ENCODE results near the gene IDS. TPM values are rescaled to one million over a fixed set of nuclear protein-coding genes. Genes with fewer than 3 reads are reported as not detected.

Gene IDS
- total RNA-seq, 3 donors from 2014 or later (not counting 1 experiment from before 2014, with no cell fraction given) = 286 to 344 (median 317) TPM

- Histone ChIP-seq H3K4me1 (ENCODE audit: control insufficient read depth, insufficient read depth, low read length) (peaks cover 5% of the 10 kb centered on the region), H3K27ac (ENCODE audit: low read length) (no peak overlapping the region), H3K27me3 (ENCODE audit: control insufficient read depth, insufficient read depth, low read length) (no peaks in the 10 kb centered on the region), H3K9me3 (ENCODE audit: control insufficient read depth, insufficient read depth, low read length) (no peaks in the 10 kb centered on the region), H3K36me3 (ENCODE audit: control insufficient read depth, insufficient read depth, low read length) (no peaks in the 10 kb centered on the region), H3K4me3 (ENCODE audit: low read length) (no peak overlapping the region)
- no peak overlapping the region for H3K4me3 Mint-ChIP-seq
- no peak for DNase-seq
- H3K27ac Mint-ChIP-seq = no peak overlapping the region
- no peak for ATAC-seq
- no peaks in the 10 kb centered on the region for H3K9me3 Mint-ChIP-seq
- 78% methylated on average over 1 of the region's 3 CpGs for WGBS (ENCODE audit: insufficient coverage)
- no peaks in the 10 kb centered on the region for H3K4me1 Mint-ChIP-seq
- intact Hi-C loops (cut with micrococcal nuclease) = no loop called here
- peaks cover 0 to 12% of the 10 kb centered on the region in 2 donors for H3K27me3 Mint-ChIP-seq (ENCODE audit: low read depth in 2 of 2)
- H3K36me3 Mint-ChIP-seq = no peaks in the 10 kb centered on the region
- no peak for TF ChIP-seq CTCF (IDR thresholded peaks at IDR 0.05)
These were observed 37.6 kb downstream of the IDS start for GRCh38 chrX:149467461-149467860.

GRCh38 chrX:149462849-149463248 lies 42.3 kb downstream of the IDS start:
- H3K9me3 ChIP-seq (ENCODE audit: control insufficient read depth, insufficient read depth, low read length) = no peaks in the 10 kb centered on the region
- DNase-seq (no peak), ATAC-seq (no peak)
- Mint-ChIP-seq H3K4me3 (no peak overlapping the region), H3K27me3 (ENCODE audit: low read depth in 2 of 2) (peaks cover 7 to 45% of the 10 kb centered on the region in 2 donors), H3K27ac (no peak overlapping the region), H3K4me1 (no peaks in the 10 kb centered on the region), H3K36me3 (no peaks in the 10 kb centered on the region), H3K9me3 (no peaks in the 10 kb centered on the region)
- intact Hi-C loops (cut with micrococcal nuclease) = no loop called here
- no CpG with 5 or more reads among the region's 1 CpG for WGBS (ENCODE audit: insufficient coverage)
- H3K4me1 ChIP-seq (ENCODE audit: control insufficient read depth, insufficient read depth, low read length) = no peaks in the 10 kb centered on the region
- no peaks in the 10 kb centered on the region for H3K27me3 ChIP-seq (ENCODE audit: control insufficient read depth, insufficient read depth, low read length)
- no peak for TF ChIP-seq CTCF (IDR thresholded peaks at IDR 0.05)
- no peaks in the 10 kb centered on the region for H3K36me3 ChIP-seq (ENCODE audit: control insufficient read depth, insufficient read depth, low read length)
- H3K4me3 ChIP-seq (ENCODE audit: low read length) = no peak overlapping the region
- H3K27ac ChIP-seq (ENCODE audit: low read length) = no peak overlapping the region

GRCh38 chrX:149461746-149462145 lies 43.4 kb downstream of the IDS start:
- H3K9me3 ChIP-seq (ENCODE audit: control insufficient read depth, insufficient read depth, low read length) = no peaks in the 10 kb centered on the region
- no peak overlapping the region for H3K27ac ChIP-seq (ENCODE audit: low read length)
- TF ChIP-seq CTCF (IDR thresholded peaks at IDR 0.05) = no peak
- no peak overlapping the region for H3K27ac Mint-ChIP-seq
- WGBS (ENCODE audit: insufficient coverage) = 92% methylated on average over 2 of the region's 3 CpGs
- no peaks in the 10 kb centered on the region for H3K4me1 Mint-ChIP-seq
- no peaks in the 10 kb centered on the region for H3K27me3 ChIP-seq (ENCODE audit: control insufficient read depth, insufficient read depth, low read length)
- no peak for DNase-seq
- H3K36me3 ChIP-seq (ENCODE audit: control insufficient read depth, insufficient read depth, low read length) = no peaks in the 10 kb centered on the region
- peaks cover 7 to 54% of the 10 kb centered on the region in 2 donors for H3K27me3 Mint-ChIP-seq (ENCODE audit: low read depth in 2 of 2)
- ATAC-seq = no peak
- intact Hi-C loops (cut with micrococcal nuclease) = no loop called here
- H3K36me3 Mint-ChIP-seq = no peaks in the 10 kb centered on the region
- no peaks in the 10 kb centered on the region for H3K4me1 ChIP-seq (ENCODE audit: control insufficient read depth, insufficient read depth, low read length)
- H3K4me3 ChIP-seq (ENCODE audit: low read length) = no peak overlapping the region
- H3K9me3 Mint-ChIP-seq = no peaks in the 10 kb centered on the region
- H3K4me3 Mint-ChIP-seq = no peak overlapping the region

- ATAC-seq (no peak), DNase-seq (no peak)
- intact Hi-C loops (cut with micrococcal nuclease) = no loop called here
- H3K9me3 ChIP-seq (ENCODE audit: control insufficient read depth, insufficient read depth, low read length) = no peaks in the 10 kb centered on the region
- no peak overlapping the region for H3K27ac Mint-ChIP-seq
- no peaks in the 10 kb centered on the region for H3K4me1 ChIP-seq (ENCODE audit: control insufficient read depth, insufficient read depth, low read length)
- no peak overlapping the region for H3K27ac ChIP-seq (ENCODE audit: low read length)
- no peaks in the 10 kb centered on the region for H3K4me1 Mint-ChIP-seq
- H3K4me3 ChIP-seq (ENCODE audit: low read length) = no peak overlapping the region
- H3K4me3 Mint-ChIP-seq = no peak overlapping the region
- no peaks in the 10 kb centered on the region for H3K36me3 Mint-ChIP-seq
- TF ChIP-seq CTCF (IDR thresholded peaks at IDR 0.05) = no peak
- no peaks in the 10 kb centered on the region for H3K9me3 Mint-ChIP-seq
- H3K36me3 ChIP-seq (ENCODE audit: control insufficient read depth, insufficient read depth, low read length) = no peaks in the 10 kb centered on the region
- H3K27me3 Mint-ChIP-seq (ENCODE audit: low read depth in 2 of 2) = peaks cover 7 to 47% of the 10 kb centered on the region in 2 donors
- H3K27me3 ChIP-seq (ENCODE audit: control insufficient read depth, insufficient read depth, low read length) = no peaks in the 10 kb centered on the region
These were observed 46.5 kb downstream of the IDS start for GRCh38 chrX:149458586-149458985.
